ENCODE results near the gene HOXB5. TPM values are rescaled to one million over a fixed set of nuclear protein-coding genes. Genes with fewer than 3 reads are reported as not detected.

The HOXB5 gene
- polyA plus RNA-seq, 10 donors: 0.60 to 7.2 (median 3.0) TPM

GRCh38 chr17:48630009-48630924, 36.7 kb upstream of the HOXB5 start:
- no peak for DNase-seq

DNA sequence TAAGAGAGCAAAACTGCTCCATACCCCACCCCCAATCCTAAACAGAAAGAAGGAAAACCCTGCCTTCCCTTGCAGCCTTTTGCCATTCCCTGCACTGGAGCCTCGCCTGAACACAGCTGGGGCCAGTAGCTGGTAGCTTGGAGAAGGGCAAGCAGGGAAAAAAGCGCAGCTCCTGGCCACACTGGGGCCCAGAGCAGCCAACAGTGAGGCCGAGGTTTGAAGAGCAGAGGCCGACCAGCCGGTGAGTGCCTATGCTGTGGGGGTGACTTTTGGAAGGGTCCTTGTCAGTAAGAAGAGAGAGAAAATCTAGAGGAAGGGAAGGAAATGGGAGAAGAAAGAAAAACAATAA, 35.8 kb upstream of the HOXB5 start:
- DNase-seq: no peak

DNA sequence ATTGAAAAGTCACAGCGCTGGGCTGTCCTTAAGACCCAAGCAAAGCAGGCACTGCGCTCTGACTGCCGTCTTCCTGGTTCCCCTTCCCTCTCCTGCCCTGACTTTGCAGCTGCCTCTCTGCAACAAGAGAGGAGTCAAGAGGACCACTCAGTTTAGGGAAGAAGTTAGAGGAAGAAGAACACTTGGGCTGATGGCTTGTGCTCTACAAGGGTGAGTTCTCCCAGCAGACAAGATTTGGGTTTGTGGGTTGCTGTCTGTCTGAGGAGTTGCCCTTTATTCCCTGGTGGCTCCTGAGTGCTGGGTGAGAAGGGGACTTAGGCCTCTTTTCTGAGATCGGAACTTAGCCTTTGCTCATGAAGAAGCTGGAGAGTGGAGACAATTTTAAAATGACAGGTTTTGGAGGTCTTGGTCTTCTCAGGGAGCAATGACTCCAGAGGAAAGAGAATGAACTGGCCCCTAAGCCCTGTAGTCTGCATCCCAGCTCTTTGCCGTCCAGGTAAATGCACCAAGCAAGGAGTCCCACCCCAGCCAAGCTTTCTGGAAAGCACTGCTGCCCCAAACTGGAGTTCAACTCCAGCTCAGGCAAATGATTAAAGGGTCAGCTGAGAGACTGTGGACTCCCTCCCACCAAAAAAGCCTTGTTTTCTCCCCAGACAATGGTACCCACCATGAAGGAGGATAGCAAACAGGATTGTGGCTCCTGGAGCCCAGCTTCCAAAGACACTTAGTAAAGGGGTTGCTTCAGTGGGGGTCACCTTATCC, 35.3 kb upstream of the HOXB5 start:
- no peak for DNase-seq

- no peak for DNase-seq
Measured at GRCh38 chr17:48627623-48628521, 34.3 kb upstream of the HOXB5 start.

GRCh38 chr17:48627118-48627597, 33.6 kb upstream of the HOXB5 start:
- DNase-seq: no peak

- no peak for DNase-seq
Measured at GRCh38 chr17:48626245-48627117, 32.9 kb upstream of the HOXB5 start, which contains the start of gene HOXB9. HOXB9 (minus strand) TSS chr17:48626358; CDS start chr17:48626269, 89 bp downstream.

GRCh38 chr17:48625495-48626244, 32.1 kb upstream of the HOXB5 start:
- DNase-seq: peak in 1 of 3 donors; percentile 62

GRCh38 chr17:48624544-48625494, 31.2 kb upstream of the HOXB5 start:
- peak in 1 of 3 donors; percentile 59 for DNase-seq

- no peak for DNase-seq
Measured at GRCh38 chr17:48624118-48624517, 30.5 kb upstream of the HOXB5 start.

GRCh38 chr17:48623583-48623982, 30.0 kb upstream of the HOXB5 start:
- no peak for DNase-seq

DNA sequence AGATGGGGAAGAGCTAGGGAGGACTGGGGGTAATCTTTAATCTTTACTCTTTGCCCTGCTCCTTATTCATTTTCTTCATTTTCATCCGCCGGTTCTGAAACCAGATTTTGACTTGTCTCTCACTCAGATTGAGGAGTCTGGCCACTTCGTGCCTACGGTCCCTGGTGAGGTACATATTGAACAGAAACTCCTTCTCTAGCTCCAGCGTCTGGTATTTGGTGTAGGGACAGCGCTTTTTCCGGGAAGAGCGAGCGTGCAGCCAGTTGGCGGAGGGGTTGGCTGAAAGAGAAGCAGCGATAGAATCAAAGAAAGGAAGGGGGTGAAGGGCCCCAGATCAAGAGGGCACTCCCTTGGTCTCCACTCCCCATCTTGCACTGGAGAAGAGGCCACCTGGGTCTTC, 29.3 kb upstream of the HOXB5 start:
- no peak for DNase-seq

DNA sequence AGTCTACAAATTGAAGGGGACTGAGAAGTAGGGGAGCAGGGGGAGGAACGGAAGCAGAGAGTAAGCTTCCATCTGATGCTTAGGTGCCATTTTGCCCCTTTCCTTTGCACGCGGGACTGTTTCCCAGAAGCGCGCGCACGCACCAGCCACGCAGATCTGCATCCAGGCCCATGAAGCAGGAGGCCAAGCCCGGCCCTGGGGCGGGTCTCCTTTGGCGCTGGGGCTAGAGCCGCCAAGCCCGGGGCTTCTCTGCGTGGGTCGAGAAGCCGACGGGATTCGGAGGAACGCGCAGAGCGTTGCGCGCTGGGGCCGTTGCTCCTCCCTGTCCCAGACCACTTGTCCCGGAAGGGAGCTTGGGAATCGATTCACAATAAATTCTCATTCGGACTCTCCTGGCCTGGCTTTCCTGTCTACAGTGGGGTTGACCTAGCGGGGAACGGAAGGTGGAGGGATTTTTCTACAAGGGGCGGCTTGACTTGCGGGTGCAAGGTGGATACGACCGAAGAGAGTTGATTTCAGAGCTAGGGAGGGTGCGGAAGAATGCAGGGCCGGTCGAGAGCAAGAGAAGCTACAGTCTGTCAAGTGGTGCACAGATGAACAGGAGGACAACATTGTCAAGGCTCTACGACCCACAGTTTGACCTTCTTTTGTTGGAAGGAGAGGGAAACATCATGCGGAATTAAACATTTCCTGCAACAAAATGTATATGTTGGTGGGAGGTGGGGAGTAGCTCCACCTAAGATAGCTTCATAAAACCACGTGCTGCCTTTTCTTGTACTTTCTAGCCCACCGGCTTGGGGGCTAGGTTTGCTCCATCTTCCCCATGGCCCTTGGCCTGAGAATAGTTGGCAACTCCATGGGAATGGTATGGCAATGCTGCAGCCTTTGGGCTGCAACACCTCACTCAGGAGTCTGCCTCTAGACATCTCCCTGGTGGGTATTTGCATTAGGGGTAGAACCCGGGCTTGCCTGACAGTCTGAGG, 28.1 kb upstream of the HOXB5 start:
- DNase-seq: no peak

- no peak for DNase-seq
Measured at GRCh38 chr17:48620461-48621139, 27.0 kb upstream of the HOXB5 start.

GRCh38 chr17:48619826-48620449, 26.4 kb upstream of the HOXB5 start:
- DNase-seq: no peak

- DNase-seq: peak; percentile 80 to 93 (median 93)
Measured at GRCh38 chr17:48618256-48618896, 24.8 kb upstream of the HOXB5 start.

Measured in muscle of back (tissue), 11 donors.